GM21786 (cell line): ENCODE results near the gene SERPINB6.
A peak's percentile ranks its signal among the peaks of the same experiment; 100 is the strongest.
"Not testable (repeated sequence)": the region's sequence is repeated elsewhere in the genome, so short reads cannot be mapped to it uniquely, and the experiment has no call there.

Source experiments
- ATAC-seq: cut with Tn5 transposase; IDR thresholded peaks from one replicate; pipeline ENCODE4 v1.9.1; 2021; ENCODE audit not compliant: unreplicated experiment

Gene SERPINB6

DNA sequence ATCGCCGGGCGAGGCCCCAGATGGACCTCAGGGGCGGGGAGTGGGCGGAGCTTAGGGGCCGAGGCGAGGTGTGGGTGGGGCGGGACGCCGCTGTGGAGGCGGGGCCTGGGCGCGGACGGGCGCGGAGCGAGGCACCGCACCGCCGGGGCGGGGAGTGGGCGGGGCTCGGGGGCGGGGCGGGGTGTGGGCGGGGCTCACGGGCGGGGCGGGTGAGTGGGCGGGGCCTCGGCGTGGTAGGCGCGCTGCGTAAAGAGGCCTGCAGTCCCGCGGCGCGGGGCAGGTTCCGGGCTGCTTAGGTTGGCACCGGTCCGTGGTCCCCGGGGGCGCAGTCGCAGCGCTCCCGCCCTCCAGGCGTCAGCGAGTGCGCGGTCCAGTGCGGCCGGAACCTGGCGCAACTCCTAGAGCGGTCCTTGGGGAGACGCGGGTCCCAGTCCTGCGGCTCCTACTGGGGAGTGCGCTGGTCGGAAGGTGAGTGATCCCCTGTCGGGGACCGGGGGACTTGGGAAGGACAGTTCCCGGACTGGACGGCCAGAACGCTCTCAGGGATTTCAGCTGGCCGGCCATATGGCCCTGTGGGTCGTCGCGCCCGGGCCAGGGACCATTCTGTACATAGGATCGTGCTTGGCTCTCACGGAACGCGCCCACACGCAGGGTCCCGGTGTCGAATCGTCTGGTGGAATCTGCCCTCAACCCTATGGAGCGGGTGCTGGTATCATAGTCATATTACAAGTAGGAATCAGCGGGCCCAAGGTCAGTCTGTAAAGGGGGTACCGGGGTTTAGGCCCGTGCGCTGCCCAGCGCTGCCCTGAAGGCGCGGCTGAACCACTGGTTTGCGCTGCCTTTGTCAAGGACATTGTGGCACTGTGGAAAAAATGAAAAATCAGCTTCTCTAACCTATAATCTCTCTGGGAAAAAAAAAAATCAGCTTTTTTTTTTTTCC is 28.5 kb upstream of the SERPINB6 start, which contains the start of gene NQO2:
Gene NQO2 (plus strand): TSS at position 277 of the 940 bp plus-strand sequence. CDS start 6,659 bp downstream, outside the sequence.
- peak; percentile 69 for ATAC-seq

DNA sequence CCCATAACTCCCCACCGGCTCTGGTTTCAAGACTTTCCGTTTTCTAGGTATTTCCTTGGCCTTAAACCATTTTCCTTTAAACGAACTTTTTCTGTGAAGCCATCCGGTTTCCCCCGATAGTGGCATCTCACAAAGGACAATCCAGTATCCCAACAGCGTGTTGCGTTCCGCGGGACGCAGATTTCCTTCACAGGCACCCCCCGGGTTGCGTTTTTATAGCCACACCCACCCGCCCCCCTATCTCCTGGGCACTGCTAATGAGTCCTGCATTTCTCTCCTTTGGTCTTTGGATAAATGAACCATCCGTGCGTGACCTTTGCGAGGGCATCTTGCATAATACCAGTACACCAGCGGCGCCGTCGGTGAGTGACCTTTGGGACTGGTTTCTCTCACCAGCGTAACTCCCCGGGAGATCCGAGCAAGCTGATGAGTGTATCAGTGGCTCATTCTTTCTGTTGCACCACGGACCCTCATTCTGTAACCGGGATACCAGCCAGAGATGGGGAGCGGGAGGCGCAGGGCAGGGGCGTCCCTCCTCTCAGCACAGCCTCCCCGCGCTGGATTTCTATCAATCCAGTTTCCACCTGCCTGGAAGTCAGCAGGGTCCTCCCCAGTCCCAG is 27.7 kb upstream of the SERPINB6 start:
- no peak for ATAC-seq

DNA sequence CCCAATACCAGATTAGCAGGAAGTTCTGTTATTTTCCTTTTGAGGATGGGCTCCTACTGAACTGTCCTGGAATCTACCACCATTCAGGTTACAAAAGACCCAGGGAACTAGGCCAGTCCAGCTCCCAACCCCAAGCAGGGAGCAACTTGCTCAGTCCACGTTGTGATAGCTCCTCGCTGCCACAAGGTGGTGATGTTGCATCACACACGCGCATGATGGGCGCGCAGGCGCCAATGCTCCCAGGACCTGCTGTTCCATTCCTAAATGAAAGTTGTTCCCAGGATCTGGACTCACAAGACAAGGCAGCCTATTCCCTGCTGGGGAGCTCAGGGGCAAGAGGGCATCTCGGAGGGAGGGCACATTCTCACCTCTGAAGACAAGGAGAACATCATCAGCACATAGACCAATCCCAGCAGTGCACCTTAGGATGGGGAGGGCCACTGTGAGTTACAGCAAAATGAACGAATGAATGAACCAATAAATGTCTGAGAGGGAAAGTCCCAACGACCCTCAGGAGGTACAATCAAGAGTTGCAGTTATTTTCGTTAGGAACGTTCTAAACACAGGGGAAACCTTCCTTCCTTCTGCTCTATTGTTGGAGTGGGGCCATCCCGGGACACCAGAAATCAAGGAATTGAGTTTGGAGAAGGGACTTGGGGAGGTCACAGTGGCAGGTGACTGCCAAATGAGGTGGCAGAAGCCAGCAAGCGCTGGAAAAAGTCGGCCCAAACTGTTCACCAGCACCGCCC is 27.1 kb upstream of the SERPINB6 start:
- not testable (repeated sequence) for ATAC-seq

DNA sequence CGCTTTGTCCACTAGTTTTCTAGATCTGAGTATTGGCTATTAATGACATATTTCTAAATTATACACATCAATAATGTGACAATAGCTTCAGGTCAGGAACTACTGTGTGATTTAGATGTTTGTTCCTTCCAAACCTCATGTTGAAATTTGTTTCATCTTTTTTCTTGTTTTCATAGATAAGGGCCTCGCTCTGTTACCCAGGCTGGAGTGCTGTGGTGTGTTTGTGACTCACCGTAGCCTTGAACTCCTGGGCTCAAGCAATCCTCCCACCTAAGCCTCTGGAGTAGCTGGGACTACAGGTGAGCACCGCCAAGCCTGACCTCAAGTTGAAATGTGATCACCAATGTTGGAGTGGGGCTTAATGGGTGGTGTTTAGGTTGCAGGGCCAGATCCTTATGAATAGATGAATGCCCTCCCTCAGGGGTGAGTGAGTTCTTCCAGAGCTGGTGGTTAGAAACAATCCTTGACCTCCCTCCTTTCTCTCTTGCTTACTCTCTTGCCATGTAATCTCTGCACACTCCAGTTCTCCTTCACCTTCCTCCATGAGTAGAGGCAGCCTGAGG is 22.5 kb upstream of the SERPINB6 start:
- ATAC-seq, result no peak

DNA sequence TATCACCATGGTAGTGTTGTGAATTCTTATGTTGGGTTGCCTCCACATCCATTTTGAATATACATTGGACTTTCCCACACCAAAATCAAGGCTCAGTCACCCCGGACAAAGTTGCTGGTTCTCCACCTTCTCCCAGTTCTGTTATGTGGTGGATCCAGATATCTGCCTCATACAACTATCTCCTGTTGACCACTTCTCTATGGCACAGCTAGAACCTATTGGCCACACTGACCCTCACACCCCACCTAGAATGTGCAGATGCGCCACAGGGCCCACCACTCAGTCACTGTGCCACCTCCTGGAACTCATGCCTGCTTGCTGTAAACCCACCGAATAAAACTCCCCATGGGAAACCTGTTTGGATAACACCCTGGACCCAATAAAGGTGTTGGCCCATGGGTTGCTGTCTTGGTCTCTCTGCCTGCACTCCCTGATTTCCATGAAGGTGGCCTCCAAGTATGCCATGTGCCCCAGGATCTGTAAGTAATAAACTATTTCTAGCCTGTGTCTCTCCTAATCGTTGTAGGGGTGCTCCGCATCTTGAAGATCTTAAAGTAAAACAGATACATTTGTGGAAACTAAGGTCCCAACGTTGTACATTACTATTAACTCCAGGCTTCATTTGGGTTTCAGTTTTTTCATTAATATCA is 21.1 kb upstream of the SERPINB6 start:
- ATAC-seq, result no peak

DNA sequence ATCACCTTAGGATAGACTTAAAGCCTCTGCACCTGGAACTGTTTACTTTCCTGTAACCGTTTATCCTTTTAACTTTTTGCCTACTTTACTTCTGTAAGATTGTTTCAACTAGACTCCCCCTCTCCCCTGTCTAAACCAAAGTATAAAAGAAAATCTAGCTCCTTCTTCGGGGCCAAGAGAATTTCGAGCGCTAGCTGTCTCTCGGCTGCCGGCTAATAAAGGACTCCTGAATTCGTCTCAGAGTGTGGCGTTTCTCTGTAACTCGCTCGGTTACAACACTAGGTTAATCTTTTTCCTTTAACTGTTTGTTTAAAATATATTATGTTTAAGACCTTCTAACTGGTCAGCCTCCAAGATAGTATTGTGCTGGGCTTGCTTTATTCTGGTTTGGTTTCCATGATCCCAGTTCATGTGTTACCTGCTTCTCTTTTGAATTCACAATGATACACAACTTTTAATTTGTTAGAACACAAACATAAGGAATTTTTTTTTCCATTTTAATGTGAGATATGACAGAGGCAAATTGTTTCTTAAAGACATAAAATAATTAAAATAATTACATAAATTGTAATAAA is 19.7 kb upstream of the SERPINB6 start:
- ATAC-seq, result no peak

DNA sequence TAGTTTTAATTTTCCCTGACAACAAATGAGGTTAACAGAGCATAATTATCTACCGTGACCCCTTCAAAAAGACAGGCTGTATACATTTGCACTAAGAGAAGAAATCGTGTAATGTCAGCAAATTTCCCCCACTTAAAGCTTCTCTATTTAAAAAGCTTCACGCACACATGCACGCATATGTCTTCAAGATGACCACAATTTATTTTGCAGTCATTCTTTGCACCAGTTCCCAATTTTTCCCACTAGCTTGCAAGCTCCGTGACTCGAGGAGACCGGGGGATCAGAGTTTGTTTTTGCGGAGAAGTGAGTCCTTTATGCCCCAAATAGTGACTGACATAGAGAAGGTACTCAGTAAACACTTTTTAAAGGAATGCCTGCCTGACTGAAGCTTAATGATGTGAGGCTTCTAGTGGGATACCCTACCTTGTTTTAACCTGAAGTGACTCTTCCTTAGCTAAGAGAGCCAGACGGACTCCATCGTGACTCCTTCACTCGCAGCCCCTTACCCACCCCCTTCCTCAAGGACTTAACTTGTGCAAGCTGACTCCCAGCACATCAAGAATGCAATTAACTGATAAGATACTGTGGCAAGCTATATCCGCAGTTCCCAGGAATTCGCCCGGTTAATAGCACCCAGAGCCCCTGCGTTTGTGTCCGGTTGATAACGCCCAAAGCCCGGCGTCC is 19.0 kb upstream of the SERPINB6 start:
- no peak for ATAC-seq

DNA sequence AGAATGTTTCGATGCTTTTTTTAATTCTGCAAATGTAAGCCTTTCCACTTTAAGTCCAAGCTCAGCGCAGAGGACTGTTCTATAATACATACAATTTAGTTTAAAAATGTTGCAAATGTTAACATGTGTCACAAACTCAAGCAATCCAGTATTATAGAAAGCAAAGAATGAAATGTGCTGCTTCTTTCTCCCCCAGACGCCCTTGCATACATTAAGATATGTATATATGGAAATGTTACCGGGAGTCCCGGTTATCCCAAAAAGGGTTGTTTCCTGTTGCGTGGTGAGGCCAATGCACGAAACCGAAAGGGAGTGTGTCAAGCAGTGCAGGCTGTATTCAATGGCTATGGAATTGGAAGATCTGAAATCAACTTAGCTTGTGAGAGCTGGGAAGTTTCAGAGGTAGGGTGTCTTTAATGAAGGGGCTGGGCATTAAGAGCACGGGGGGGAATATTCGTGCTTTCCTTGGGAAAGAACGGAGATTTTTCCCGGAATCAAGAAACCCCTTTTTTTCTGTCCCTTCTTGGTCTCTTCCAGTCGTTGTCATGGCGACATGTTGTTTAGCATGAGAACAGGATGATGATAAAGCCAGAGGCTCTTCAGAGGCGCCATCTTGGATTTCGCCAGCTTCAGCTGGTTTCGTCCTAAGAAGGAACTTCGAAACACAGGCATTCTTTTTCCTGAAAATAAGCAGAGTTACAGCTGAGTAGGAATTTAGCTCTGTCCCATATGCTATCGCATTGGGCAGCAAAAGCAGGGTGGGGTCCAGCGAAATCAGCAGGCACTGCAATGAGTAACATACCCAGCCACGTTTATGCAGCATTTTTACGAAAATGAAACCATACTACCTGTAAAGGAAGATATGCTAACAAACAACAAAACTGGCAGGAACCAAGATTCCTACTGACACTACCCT is 18.2 kb upstream of the SERPINB6 start:
- peak; percentile 81 for ATAC-seq

DNA sequence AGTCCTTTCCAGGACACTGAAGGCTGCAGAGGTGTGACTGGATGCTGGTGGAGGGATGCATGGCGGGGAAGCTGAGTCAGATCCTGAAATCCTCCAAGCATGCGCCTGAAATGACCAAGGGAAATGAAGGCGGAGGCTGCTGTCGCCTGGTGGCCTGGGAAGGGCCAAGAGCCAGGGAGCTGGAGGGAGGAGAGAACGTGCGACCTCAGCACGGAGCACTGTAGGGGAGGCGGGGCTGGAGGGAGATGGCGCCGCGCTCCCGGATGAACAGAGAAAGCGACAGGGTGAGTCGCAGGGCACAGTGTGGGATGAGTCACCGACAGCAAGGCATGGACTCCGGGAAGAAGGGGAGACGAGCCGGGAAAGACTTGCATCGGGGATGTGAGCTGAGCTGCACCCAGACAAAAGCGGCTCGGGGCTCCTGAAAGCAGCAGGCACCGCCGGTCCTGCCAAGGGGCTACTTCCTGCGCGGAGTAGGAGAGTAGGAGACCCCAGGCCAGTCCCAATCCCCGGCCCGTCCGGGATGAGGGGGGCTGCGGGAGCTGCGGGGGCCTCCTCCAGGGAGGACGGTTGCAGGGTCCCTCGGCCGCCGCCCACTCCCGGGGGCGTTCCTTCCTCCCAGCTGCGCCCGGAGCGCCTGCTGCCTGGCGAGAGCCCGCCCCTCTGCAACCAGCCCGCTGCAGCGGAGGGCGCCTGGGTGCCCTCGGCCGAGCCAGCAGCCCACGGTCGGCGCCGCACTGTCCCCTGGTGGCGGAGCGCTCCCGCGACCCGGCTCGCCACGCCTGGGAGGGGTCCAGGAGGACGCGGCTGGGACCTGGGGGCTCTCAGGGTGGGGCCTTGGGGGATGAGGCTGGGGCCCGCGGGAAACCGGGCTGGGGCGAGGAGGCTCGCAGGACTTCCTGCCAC is 17.3 kb upstream of the SERPINB6 start:
- peak; percentile 49 for ATAC-seq

DNA sequence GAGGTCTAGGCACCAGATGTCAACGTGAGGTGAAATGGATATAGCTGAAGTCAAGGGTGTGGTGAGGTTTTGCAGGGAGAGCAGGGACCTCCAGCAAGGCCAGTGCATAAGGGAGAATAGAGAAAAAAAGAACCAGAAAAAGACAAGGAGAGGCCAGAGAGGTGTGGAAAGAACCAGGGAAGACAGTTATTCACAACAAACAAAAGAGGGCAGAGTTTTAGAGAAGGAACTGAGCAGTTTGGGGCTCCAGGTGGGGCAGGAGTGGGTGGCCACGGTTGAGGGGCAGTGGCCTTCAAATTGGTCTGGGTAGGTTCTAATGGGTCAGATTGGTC is 16.7 kb upstream of the SERPINB6 start:
- no peak for ATAC-seq

DNA sequence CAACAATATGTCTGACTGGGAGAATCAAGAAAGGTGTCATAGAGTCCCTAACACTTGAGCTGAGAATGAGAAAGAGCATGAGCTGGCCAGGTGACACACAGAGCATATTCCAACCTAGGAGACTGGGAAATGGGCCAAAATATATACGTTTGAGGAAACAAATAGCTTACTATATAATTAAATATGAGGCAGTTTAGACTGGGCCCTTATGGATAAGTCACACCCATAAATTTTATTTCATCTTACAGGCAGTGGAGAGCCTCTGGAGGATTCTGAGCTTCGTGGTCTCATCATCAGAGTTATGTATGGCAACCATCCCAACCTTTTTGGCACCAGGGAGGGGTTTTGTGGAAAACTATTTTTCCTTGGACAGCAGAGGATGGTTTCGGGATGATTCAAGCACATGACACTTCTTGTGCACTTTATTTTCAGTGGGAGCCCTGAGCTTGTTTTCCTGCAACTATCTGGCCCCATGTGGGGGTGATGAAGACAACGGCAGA is 15.4 kb upstream of the SERPINB6 start:
- no peak for ATAC-seq

DNA sequence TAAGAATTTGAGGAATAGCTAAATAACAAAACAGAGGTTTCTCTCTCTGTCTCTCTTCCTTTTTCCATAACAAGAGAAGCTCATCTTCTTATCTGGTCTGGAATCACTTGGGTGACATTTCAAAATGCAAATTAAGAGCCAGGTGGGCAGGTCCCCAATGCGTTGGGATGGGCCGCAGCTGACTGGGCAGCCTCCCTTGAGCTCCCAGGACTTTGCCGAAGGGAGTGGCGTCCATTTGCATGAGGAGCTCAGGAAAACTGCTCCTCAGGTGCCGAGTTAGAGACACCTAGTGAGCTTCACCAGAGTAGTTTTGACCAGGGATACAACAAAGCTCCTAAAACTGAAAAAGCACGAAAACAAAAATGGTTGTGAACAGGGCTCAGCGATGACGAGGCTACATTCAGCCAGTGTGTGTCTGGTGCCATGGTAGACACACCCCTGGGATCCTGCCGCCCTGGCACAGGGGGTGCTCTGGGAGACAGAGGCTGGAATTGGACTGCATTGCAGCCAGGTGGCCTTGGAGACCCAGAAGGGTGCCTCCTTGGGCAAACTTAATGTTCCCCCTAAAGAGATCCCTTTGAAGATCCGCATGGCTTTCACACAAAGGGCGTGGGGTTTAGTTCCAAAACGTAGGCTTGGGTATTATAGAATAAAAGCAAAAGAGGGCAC is 13.5 kb upstream of the SERPINB6 start:
- ATAC-seq, result no peak

DNA sequence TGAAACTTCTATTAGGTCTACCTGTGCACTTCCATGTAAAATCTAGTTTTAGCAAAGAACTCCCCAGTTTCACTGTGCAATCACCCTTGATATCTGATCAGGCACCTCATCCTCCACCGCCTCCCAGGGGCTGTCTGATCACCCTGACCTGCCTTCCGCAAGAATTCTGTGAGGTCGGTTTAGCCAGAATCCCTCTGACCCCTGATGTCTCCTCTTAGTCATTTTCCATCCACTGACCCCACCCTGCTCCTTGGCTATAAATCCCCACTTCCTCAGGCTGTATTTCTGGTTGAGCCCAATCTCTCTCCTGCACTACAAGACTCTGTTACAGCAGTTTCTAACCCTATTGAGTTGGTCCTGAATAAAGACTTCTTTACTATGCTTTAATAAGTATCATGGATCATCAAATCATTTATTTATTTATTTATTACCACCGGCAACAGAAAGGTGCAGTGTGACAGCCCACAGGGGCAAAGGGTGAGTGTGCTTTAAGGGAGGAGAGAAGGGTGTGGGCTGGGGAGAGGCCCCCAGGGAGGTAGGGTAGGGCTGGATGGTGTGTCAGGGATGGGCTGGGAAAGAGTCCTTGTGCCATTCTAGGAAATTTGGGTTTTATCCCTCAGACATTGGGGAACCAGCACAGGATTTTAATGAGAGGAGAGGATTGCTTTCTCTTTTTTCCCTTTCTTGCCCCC is 11.2 kb upstream of the SERPINB6 start:
- no peak for ATAC-seq

DNA sequence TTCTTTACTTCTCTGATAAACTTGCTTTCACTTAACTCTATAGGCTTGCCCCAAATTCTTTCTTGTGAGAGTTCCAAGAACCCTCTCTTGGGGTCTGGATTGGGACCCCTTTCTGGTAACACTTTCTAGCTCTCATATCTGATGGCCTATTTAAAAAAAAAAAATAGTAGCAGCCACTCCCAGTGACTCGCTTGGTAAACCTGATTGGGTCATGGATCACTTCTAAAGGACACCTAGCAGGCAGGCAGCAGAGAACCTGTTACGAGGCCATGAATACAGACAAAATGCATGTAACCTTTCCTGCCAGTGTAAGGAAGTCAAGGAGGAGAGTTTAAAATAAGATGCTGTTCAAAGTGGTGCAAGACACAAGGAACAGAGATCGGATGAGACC is 9.1 kb upstream of the SERPINB6 start:
- ATAC-seq, result no peak

DNA sequence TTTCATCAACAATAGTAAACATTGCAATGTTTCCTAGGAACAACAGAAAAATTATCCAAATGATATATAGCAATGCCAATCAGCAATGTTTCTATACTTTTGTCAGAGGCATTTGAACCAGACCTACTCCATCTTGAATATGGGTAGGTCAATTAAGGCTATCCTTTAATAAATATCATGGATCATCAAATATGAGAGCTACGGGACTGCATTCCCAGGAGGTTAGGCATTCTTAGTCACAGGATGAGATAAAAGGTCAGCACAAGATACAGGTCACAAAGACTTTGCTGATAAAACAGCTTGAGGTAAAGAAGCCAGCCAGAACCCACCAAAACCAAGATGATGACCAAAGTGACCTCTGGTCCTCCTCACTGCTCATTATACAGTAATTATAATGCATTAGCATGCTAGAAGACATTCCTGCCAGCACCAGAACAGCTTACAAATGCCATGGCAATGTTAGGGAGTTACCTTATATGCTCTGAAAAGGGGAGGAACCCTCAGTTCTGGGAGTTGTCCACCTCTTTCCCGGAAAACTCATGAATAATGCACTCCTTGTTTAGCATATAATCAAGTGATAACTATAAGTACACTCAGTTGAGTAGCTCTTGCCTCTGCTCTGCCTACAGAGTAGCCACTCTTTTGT is 8.6 kb upstream of the SERPINB6 start:
- ATAC-seq, result no peak

DNA sequence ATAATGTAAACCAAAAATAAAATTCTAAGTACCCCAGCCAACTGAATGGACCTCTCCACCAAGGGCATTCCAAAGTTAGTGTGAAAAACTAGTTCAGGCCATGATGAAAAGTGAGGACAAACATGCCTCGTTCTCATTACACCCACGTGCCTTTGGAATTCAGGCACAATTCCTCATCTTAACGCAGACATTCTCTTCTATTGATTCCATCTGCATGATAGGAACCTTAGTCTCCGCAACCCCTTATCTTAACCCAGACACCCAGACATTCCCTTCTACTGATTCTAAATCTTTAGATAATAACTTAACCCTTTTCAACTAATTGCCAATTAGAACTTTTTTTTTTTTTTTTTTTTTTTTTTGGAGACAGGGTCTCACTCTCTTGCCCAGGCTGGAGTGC is 7.6 kb upstream of the SERPINB6 start:
- no peak for ATAC-seq
